GM23338 (cell line): ENCODE data around the gene ZBTB42. TPM values are rescaled to one million over a fixed set of nuclear protein-coding genes. Genes with fewer than 3 reads are reported as not detected.

Source experiments
- ATAC-seq: fragments of 200-7000 bp; cut with Tn5 transposase; 3 replicates; pipeline ENCODE4 v1.9.1; 2020
- DNase-seq: peaks from one replicate; pipeline ENCODE4 v3.0.0-alpha.2; 2015; ENCODE audit warnings: low spot score
- H2AFZ ChIP-seq: fragments of 200-600 bp; sonication (generic); 2 replicates; pipeline ENCODE4 v1.8.0; 2016; ENCODE audit warnings: antibody characterized with exemption, mild to moderate bottlenecking, moderate library complexity
- H3F3A ChIP-seq: fragments of 200-600 bp; sonication (generic); replicated peaks from 2 replicates; pipeline ENCODE4 v1.8.0; 2017; ENCODE audit warnings: antibody characterized with exemption, mixed run types, low read depth
- H3K27ac ChIP-seq: fragments of 200-600 bp; sonication (generic); 2 replicates; pipeline ENCODE4 v1.6.1; 2016; ENCODE audit warnings: low read depth
- H3K27me3 ChIP-seq: fragments of 200-600 bp; sonication (generic); 2 replicates; pipeline ENCODE4 v1.8.0; 2016; ENCODE audit warnings: mild to moderate bottlenecking, mixed run types, moderate library complexity; ENCODE audit not compliant: insufficient read depth
- H3K36me3 ChIP-seq: fragments of 200-600 bp; sonication (generic); 2 replicates; pipeline ENCODE4 v1.8.0; 2016; ENCODE audit warnings: mild to moderate bottlenecking; ENCODE audit not compliant: insufficient read depth
- H3K4me1 ChIP-seq: fragments of 200-600 bp; sonication (generic); 2 replicates; pipeline ENCODE4 v1.8.0; 2016; ENCODE audit warnings: mild to moderate bottlenecking, moderate library complexity; ENCODE audit not compliant: insufficient read depth
- H3K4me2 ChIP-seq: fragments of 200-600 bp; sonication (generic); 2 replicates; pipeline ENCODE4 v1.7.1; 2017; ENCODE audit warnings: mixed run types
- H3K4me3 ChIP-seq: fragments of 200-600 bp; sonication (generic); 2 replicates; pipeline ENCODE4 v1.6.1; 2016; ENCODE audit warnings: mixed run types
- H3K79me2 ChIP-seq: fragments of 200-600 bp; sonication (generic); replicated peaks from 2 replicates; pipeline ENCODE4 v1.8.0; 2017; ENCODE audit warnings: mild to moderate bottlenecking; ENCODE audit not compliant: insufficient read depth
- H3K9me2 ChIP-seq: fragments of 200-600 bp; sonication (generic); 2 replicates; pipeline ENCODE4 v1.8.0; 2017; ENCODE audit not compliant: insufficient read depth
- H4K20me1 ChIP-seq: fragments of 200-600 bp; sonication (generic); replicated peaks from 2 replicates; pipeline ENCODE4 v1.8.0; 2017; ENCODE audit warnings: mild to moderate bottlenecking; ENCODE audit not compliant: insufficient read depth
- H3K27ac Mint-ChIP-seq: 2 replicates; pipeline ENCODE4 v1.8.0; 2020; ENCODE audit warnings: inconsistent platforms, mild to moderate bottlenecking, moderate library complexity, mixed read lengths
- H3K27me3 Mint-ChIP-seq: 3 replicates; pipeline ENCODE4 v1.8.0; 2022; ENCODE audit warnings: low read depth, mild to moderate bottlenecking, moderate library complexity, mixed read lengths, inconsistent platforms; ENCODE audit not compliant: insufficient read depth, poor library complexity
- H3K36me3 Mint-ChIP-seq: 3 replicates; pipeline ENCODE4 v1.8.0; 2021; ENCODE audit warnings: low read depth, mild to moderate bottlenecking, inconsistent platforms, moderate library complexity, mixed read lengths
- H3K4me1 Mint-ChIP-seq: 3 replicates; pipeline ENCODE4 v1.8.0; 2020; ENCODE audit warnings: mild to moderate bottlenecking, inconsistent platforms, mixed read lengths
- H3K4me3 Mint-ChIP-seq: 3 replicates; pipeline ENCODE4 v1.8.0; 2021; ENCODE audit warnings: moderate library complexity, mild to moderate bottlenecking, inconsistent platforms, mixed read lengths
- H3K9me3 Mint-ChIP-seq: 3 replicates; pipeline ENCODE4 v1.8.0; 2020; ENCODE audit warnings: moderate library complexity, mild to moderate bottlenecking, inconsistent platforms, mixed read lengths
- CREB1 ChIP-seq: fragments of 250-450 bp; sonication (Bioruptor Pico); IDR thresholded peaks from 2 replicates; pipeline ENCODE4 v1.5.0; 2020; ENCODE audit warnings: low read depth, mild to moderate bottlenecking, moderate library complexity
- EZH2 ChIP-seq: fragments of 200-600 bp; sonication (generic); IDR thresholded peaks from one replicate; pipeline ENCODE4 v1.8.0; 2017; ENCODE audit warnings: antibody characterized with exemption, mild to moderate bottlenecking, low read depth; ENCODE audit not compliant: unreplicated experiment
- EZH2phosphoT487 ChIP-seq: fragments of 200-600 bp; sonication (generic); IDR thresholded peaks from one replicate; pipeline ENCODE4 v1.8.1; 2018; ENCODE audit warnings: antibody characterized with exemption; ENCODE audit not compliant: unreplicated experiment
- STAT1 ChIP-seq: IDR thresholded peaks from one replicate; pipeline ENCODE4 v1.6.1; 2016; ENCODE audit warnings: antibody characterized with exemption; ENCODE audit not compliant: unreplicated experiment
- ZNF114 ChIP-seq: fragments of 250-450 bp; sonication (Bioruptor Pico); IDR thresholded peaks from 2 replicates; pipeline ENCODE4 v1.5.0; 2020; ENCODE audit warnings: mild to moderate bottlenecking, moderate library complexity
- polyA plus RNA-seq: library from polyadenylated mRNA; unstranded; fragments of >200 nt; fragmentation: Nextera tagmentation; extraction: Ambion mirVana; gene quantifications from 2 replicates; pipeline ENCODE4 v1.2.1, GENCODE V29; 2016
- total RNA-seq: library from RNA; depleted of rRNA; stranded (reverse); fragments of >200 nt; shearing (Covaris generic); gene quantifications from 2 replicates; pipeline ENCODE4 v1.2.3, GENCODE V29; 2014
- TF ChIP-seq, protein P1 (sequence below): fragments of 250-450 bp; sonication (Bioruptor Pico); IDR thresholded peaks from 2 replicates; pipeline ENCODE4 v1.5.0; 2020; ENCODE audit warnings: mild to moderate bottlenecking, moderate library complexity
- TF ChIP-seq, protein P2 (sequence below), 2 experiments: fragments of 200-600 bp in 1 of 2; sonication (generic) in 1 of 2; conservative IDR thresholded peaks; 2 replicates each; pipeline versions ENCODE4 v1.5.1 to v1.6.1; 2016 to 2017; ENCODE audit warnings: antibody characterized with exemption in 2 of 2, low read depth in 2 of 2, mild to moderate bottlenecking in 2 of 2, moderate library complexity in 1 of 2
- TF ChIP-seq, protein P3 (sequence below): IDR thresholded peaks from 2 replicates; pipeline ENCODE4 v1.6.1; 2016; ENCODE audit warnings: antibody characterized with exemption

ZBTB42 gene
- total and polyA plus RNA-seq, 2 experiments from 2014 or later, result 0.70 to 4.4 TPM

DNA sequence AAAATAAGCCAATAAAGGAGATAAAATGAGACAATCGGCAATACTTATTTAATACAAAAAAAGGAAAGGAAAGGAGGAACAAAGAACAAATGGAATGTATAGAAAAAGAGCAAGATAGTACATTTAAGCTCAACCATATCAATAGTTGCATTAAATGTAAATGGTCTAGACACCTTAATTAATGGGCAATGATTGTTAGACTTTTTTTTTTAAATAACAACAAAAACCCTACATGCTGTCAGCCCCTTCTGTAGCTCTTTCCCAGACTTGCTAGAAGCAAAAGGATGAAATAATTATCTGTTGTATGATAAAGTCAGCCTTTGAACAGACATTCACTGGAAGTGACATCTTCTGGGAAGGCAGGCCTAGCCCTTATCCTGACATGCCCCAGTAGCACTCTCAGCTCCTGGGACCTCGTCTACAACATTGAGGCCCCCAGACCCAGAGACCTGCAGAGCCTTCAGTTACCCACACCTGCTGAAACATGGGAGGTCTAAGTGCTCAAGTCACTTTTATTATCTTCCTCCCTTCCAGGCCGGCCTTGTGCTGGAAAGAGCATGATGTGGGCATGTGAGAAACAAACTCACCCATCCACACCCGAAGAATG, 34.5 kb upstream of the ZBTB42 start:
- no peak for ATAC-seq

DNA sequence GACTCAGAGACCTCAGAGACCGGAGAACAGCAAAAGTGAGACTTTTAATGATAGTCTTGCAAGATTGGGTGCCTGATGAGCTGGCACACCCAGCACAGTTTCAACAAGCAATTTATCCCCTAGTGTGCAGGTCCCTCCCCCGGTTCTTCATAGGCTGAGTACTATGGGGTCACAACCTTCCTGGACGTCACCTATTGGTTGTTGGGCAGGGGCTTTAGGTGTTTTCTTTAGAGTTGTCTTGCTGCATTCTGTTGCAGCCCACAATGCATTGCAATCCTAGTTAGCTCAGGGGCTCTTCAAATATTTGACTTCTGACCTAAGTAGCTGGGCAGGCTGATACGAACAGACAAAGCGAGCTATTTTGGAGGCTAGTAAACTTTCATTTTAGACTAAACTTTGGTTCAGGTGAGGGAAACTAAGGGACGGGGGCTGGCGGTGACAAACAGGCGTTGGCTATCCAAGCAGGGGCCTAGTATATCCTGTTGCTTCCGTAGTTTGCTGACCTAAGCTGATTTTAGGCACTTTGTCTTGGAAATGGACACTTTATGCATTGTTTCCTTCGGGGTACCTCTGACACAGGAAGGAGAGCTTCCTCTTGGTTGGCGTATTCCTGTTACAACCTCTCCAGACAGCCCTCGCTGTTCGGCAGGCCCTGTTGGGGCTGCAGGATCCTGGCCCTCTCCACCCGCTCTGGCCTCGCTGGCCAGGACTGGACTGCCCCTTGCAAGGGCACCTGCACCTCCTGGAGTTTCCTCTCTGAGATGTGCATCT, 33.9 kb upstream of the ZBTB42 start:
- peak overlapping the region; percentile 59 for H3K4me3 Mint-ChIP-seq
- TF ChIP-seq, protein P1, sequence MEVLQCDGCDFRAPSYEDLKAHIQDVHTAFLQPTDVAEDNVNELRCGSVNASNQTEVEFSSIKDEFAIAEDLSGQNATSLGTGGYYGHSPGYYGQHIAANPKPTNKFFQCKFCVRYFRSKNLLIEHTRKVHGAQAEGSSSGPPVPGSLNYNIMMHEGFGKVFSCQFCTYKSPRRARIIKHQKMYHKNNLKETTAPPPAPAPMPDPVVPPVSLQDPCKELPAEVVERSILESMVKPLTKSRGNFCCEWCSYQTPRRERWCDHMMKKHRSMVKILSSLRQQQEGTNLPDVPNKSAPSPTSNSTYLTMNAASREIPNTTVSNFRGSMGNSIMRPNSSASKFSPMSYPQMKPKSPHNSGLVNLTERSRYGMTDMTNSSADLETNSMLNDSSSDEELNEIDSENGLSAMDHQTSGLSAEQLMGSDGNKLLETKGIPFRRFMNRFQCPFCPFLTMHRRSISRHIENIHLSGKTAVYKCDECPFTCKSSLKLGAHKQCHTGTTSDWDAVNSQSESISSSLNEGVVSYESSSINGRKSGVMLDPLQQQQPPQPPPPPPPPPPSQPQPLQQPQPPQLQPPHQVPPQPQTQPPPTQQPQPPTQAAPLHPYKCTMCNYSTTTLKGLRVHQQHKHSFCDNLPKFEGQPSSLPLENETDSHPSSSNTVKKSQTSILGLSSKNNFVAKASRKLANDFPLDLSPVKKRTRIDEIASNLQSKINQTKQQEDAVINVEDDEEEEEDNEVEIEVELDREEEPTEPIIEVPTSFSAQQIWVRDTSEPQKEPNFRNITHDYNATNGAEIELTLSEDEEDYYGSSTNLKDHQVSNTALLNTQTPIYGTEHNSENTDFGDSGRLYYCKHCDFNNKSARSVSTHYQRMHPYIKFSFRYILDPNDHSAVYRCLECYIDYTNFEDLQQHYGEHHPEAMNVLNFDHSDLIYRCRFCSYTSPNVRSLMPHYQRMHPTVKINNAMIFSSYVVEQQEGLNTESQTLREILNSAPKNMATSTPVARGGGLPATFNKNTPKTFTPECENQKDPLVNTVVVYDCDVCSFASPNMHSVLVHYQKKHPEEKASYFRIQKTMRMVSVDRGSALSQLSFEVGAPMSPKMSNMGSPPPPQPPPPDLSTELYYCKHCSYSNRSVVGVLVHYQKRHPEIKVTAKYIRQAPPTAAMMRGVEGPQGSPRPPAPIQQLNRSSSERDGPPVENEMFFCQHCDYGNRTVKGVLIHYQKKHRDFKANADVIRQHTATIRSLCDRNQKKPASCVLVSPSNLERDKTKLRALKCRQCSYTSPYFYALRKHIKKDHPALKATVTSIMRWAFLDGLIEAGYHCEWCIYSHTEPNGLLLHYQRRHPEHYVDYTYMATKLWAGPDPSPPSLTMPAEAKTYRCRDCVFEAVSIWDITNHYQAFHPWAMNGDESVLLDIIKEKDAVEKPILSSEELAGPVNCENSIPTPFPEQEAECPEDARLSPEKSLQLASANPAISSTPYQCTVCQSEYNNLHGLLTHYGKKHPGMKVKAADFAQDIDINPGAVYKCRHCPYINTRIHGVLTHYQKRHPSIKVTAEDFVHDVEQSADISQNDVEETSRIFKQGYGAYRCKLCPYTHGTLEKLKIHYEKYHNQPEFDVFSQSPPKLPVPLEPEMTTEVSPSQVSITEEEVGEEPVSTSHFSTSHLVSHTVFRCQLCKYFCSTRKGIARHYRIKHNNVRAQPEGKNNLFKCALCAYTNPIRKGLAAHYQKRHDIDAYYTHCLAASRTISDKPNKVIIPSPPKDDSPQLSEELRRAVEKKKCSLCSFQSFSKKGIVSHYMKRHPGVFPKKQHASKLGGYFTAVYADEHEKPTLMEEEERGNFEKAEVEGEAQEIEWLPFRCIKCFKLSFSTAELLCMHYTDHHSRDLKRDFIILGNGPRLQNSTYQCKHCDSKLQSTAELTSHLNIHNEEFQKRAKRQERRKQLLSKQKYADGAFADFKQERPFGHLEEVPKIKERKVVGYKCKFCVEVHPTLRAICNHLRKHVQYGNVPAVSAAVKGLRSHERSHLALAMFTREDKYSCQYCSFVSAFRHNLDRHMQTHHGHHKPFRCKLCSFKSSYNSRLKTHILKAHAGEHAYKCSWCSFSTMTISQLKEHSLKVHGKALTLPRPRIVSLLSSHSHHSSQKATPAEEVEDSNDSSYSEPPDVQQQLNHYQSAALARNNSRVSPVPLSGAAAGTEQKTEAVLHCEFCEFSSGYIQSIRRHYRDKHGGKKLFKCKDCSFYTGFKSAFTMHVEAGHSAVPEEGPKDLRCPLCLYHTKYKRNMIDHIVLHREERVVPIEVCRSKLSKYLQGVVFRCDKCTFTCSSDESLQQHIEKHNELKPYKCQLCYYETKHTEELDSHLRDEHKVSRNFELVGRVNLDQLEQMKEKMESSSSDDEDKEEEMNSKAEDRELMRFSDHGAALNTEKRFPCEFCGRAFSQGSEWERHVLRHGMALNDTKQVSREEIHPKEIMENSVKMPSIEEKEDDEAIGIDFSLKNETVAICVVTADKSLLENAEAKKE (CRISPR knock-in tag), result no peak
- TF ChIP-seq STAT1 (no peak), EZH2 (no peak), EZH2phosphoT487 (no peak)

More for the DNA sequence above, 34.5 kb upstream of the ZBTB42 start:
- no peak overlapping the region for H3K27ac ChIP-seq
- no peaks in the 10 kb centered on the region for H3K79me2 ChIP-seq
- no peaks in the 10 kb centered on the region for H3K27me3 ChIP-seq
- Mint-ChIP-seq H3K27me3 (peaks cover 3% of the 10 kb centered on the region), H3K9me3 (peaks cover 12% of the 10 kb centered on the region), H3K4me1 (peaks cover 18% of the 10 kb centered on the region), H3K27ac (no peak overlapping the region; the same call in 1 of the 2 replicates), H3K4me3 (peak overlapping the region; percentile 59), H3K36me3 (peaks cover 48% of the 10 kb centered on the region)
- no peak overlapping the region for H3K4me2 ChIP-seq
- 0 out of 2 replicates have a peak, but pooled peaks cover 4% of the 10 kb centered on the region for H3K36me3 ChIP-seq
- no peaks in the 10 kb centered on the region; the same call in 1 of the 2 replicates for H3K9me2 ChIP-seq
- no peak for DNase-seq
- H3F3A ChIP-seq, result peaks cover 9% of the 10 kb centered on the region; the same call in 1 of the 2 replicates
- H2AFZ ChIP-seq, result no peak overlapping the region
- peaks cover 11% of the 10 kb centered on the region for H3K4me1 ChIP-seq
- TF ChIP-seq ZNF114 (CRISPR knock-in tag) (no peak), EZH2phosphoT487 (no peak), CREB1 (CRISPR knock-in tag) (no peak), EZH2 (no peak), STAT1 (no peak)
- TF ChIP-seq, protein P2, sequence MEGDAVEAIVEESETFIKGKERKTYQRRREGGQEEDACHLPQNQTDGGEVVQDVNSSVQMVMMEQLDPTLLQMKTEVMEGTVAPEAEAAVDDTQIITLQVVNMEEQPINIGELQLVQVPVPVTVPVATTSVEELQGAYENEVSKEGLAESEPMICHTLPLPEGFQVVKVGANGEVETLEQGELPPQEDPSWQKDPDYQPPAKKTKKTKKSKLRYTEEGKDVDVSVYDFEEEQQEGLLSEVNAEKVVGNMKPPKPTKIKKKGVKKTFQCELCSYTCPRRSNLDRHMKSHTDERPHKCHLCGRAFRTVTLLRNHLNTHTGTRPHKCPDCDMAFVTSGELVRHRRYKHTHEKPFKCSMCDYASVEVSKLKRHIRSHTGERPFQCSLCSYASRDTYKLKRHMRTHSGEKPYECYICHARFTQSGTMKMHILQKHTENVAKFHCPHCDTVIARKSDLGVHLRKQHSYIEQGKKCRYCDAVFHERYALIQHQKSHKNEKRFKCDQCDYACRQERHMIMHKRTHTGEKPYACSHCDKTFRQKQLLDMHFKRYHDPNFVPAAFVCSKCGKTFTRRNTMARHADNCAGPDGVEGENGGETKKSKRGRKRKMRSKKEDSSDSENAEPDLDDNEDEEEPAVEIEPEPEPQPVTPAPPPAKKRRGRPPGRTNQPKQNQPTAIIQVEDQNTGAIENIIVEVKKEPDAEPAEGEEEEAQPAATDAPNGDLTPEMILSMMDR (conservative IDR thresholded peaks at IDR 0.05; ENCODE audit: low read depth in 2 of 2), result no peak
- TF ChIP-seq, protein P3, sequence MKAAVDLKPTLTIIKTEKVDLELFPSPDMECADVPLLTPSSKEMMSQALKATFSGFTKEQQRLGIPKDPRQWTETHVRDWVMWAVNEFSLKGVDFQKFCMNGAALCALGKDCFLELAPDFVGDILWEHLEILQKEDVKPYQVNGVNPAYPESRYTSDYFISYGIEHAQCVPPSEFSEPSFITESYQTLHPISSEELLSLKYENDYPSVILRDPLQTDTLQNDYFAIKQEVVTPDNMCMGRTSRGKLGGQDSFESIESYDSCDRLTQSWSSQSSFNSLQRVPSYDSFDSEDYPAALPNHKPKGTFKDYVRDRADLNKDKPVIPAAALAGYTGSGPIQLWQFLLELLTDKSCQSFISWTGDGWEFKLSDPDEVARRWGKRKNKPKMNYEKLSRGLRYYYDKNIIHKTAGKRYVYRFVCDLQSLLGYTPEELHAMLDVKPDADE, result no peak
- H4K20me1 ChIP-seq, result 0 out of 2 replicates have a peak, but pooled peaks cover 6% of the 10 kb centered on the region
- no peak overlapping the region for H3K4me3 ChIP-seq

More for the DNA sequence above, 33.9 kb upstream of the ZBTB42 start:
- H3K4me2 ChIP-seq, result no peak overlapping the region
- Mint-ChIP-seq H3K4me1 (peaks cover 17% of the 10 kb centered on the region), H3K9me3 (peaks cover 12% of the 10 kb centered on the region), H3K36me3 (peaks cover 50% of the 10 kb centered on the region), H3K27ac (no peak overlapping the region), H3K27me3 (peaks cover 3% of the 10 kb centered on the region)
- H3K4me3 ChIP-seq, result no peak overlapping the region
- no peaks in the 10 kb centered on the region; the same call in 1 of the 2 replicates for H3K9me2 ChIP-seq
- 0 out of 2 replicates have a peak, but pooled peaks cover 6% of the 10 kb centered on the region for H4K20me1 ChIP-seq
- no peaks in the 10 kb centered on the region for H3K27me3 ChIP-seq
- no peak overlapping the region for H2AFZ ChIP-seq
- DNase-seq (no peak), ATAC-seq (no peak)
- peaks cover 11% of the 10 kb centered on the region for H3K4me1 ChIP-seq
- no peak overlapping the region for H3K27ac ChIP-seq
- 0 out of 2 replicates have a peak, but pooled peaks cover 5% of the 10 kb centered on the region for H3K36me3 ChIP-seq
- no peaks in the 10 kb centered on the region for H3K79me2 ChIP-seq
- H3F3A ChIP-seq, result peaks cover 9% of the 10 kb centered on the region; the same call in 1 of the 2 replicates
